Activated CD8-positive, alpha-beta memory T cell treated with anti-CD3 and anti-CD28 coated beads for 36 hours (primary cell): ENCODE results near the gene APOO. TPM values are rescaled to one million over a fixed set of nuclear protein-coding genes. Genes with fewer than 3 reads are reported as not detected.
"Not testable (repeated sequence)": the region's sequence is repeated elsewhere in the genome, so short reads cannot be mapped to it uniquely, and the experiment has no call there.

Experiments used
- CTCF ChIA-PET: fragments of 350-600 bp; sonication (Branson Sonifier 250); formaldehyde crosslinking; loops from one replicate; lab custom pipeline; 2021; ENCODE audit warnings: antibody characterized with exemption; lab: Charles Lee
- POLR2A ChIA-PET: fragments of 350-600 bp; sonication (Branson Sonifier 250); formaldehyde crosslinking; loops from one replicate; lab custom pipeline; 2021; ENCODE audit warnings: antibody characterized with exemption; lab: Charles Lee
- total RNA-seq, 2 experiments: library from RNA; stranded (reverse); gene quantifications; one replicate each; pipeline ENCODE4 v1.2.3, GENCODE V29; 2021

Gene APOO
- total RNA-seq, 2 experiments from 2014 or later: 40.0 to 40.4 TPM

- POLR2A ChIA-PET: interaction anchor here (1.9 kb wide), 1 partner anchor 146 kb away, joined by 10 read pairs; the partner anchor contains the start of gene EIF2S3
- CTCF ChIA-PET: interaction anchor here (0.8 to 4.4 kb wide), 5 partner anchors 21 to 146 kb away, joined by 3 to 31 read pairs (median 3); partner anchors contain the start of gene EIF2S3
Observed at GRCh38 chrX:23908219-23909004, 674 bp upstream of the APOO start.

- POLR2A ChIA-PET: interaction anchor here (0.6 to 1.9 kb wide), 4 partner anchors 117 to 148 kb away, joined by 3 to 10 read pairs (median 4); partner anchors contain the start of gene EIF2S3
- CTCF ChIA-PET: interaction anchor here (1.2 to 4.4 kb wide), 2 partner anchors 147 to 213 kb away, joined by 6 to 31 read pairs; partner anchors contain the start of gene EIF2S3
Observed at GRCh38 chrX:23907111-23907497, 634 bp downstream of the APOO start.

- ChIA-PET CTCF (no interaction called here), POLR2A (no interaction called here)
Observed at GRCh38 chrX:23904096-23904495, 3.6 kb downstream of the APOO start.

- ChIA-PET POLR2A (interaction anchor here (1.3 kb wide), 1 partner anchor 119 kb away, joined by 4 read pairs; the partner anchor contains the start of gene SAT1), CTCF (interaction anchor here (0.6 to 2.3 kb wide), 14 partner anchors 55 to 238 kb away, joined by 3 to 19 read pairs (median 4); partner anchors contain the start of gene SAT1)
Observed at GRCh38 chrX:23902419-23902818, 5.3 kb downstream of the APOO start.

GRCh38 chrX:23901805-23902204, 5.9 kb downstream of the APOO start:
- ChIA-PET CTCF (interaction anchor here (0.6 to 2.3 kb wide), 15 partner anchors 56 to 238 kb away, joined by 3 to 19 read pairs (median 5); partner anchors contain the start of genes EIF2S3 and SAT1), POLR2A (interaction anchor here (0.5 to 1.3 kb wide), 2 partner anchors 40 to 119 kb away, joined by 4 read pairs; partner anchors contain the start of gene SAT1)

GRCh38 chrX:23901060-23901459, 6.7 kb downstream of the APOO start:
- CTCF ChIA-PET: interaction anchor here (1.1 to 2.3 kb wide), 6 partner anchors 52 to 208 kb away, joined by 3 to 19 read pairs (median 7); partner anchors contain the start of genes EIF2S3 and SAT1
- POLR2A ChIA-PET: no interaction called here

- ChIA-PET POLR2A (no interaction called here), CTCF (interaction anchor here (0.6 to 2.3 kb wide), 4 partner anchors 53 to 206 kb away, joined by 3 to 11 read pairs (median 6); partner anchors contain the start of gene EIF2S3)
Observed at GRCh38 chrX:23900220-23900797, 7.4 kb downstream of the APOO start.

GRCh38 chrX:23898412-23898959, 9.3 kb downstream of the APOO start:
- CTCF ChIA-PET: no interaction called here
- POLR2A ChIA-PET: no interaction called here

GRCh38 chrX:23896981-23897380, 10.8 kb downstream of the APOO start:
- CTCF ChIA-PET: no interaction called here
- POLR2A ChIA-PET: no interaction called here

GRCh38 chrX:23896539-23896938, 11.2 kb downstream of the APOO start:
- CTCF ChIA-PET, POLR2A ChIA-PET: not testable (repeated sequence)

GRCh38 chrX:23894993-23895392, 12.7 kb downstream of the APOO start:
- CTCF ChIA-PET, POLR2A ChIA-PET: not testable (repeated sequence)

- POLR2A ChIA-PET: no interaction called here
- CTCF ChIA-PET: no interaction called here
Observed at GRCh38 chrX:23890933-23891332, 16.8 kb downstream of the APOO start.

- CTCF ChIA-PET: interaction anchor here (0.7 kb wide), 1 partner anchor 150 kb away, joined by 3 read pairs; no protein-coding TSS in a partner anchor
- POLR2A ChIA-PET: no interaction called here
Observed at GRCh38 chrX:23888887-23889501, 18.7 kb downstream of the APOO start.

GRCh38 chrX:23887918-23888317, 19.8 kb downstream of the APOO start:
- CTCF ChIA-PET: no interaction called here
- POLR2A ChIA-PET: no interaction called here

- ChIA-PET POLR2A (no interaction called here), CTCF (no interaction called here)
Observed at GRCh38 chrX:23887451-23887850, 20.3 kb downstream of the APOO start.

- ChIA-PET POLR2A (no interaction called here), CTCF (no interaction called here)
Observed at GRCh38 chrX:23885803-23886202, 21.9 kb downstream of the APOO start.

- ChIA-PET POLR2A (no interaction called here), CTCF (no interaction called here)
Observed at GRCh38 chrX:23884427-23885024, 23.2 kb downstream of the APOO start.

- POLR2A ChIA-PET: interaction anchor here (0.6 kb wide), 1 partner anchor 53 kb away, joined by 4 read pairs; no protein-coding TSS in a partner anchor
- CTCF ChIA-PET: no interaction called here
Observed at GRCh38 chrX:23883737-23884354, 23.9 kb downstream of the APOO start.
